ENCODE results near the gene CRHR1.

GRCh38 chr17:45782889-45783592 lies 1.1 kb upstream of the CRHR1 start:
- TF ChIP-seq EZH2 (IDR thresholded peaks at IDR 0.05) (no peak), POLR2AphosphoS5 (IDR thresholded peaks at IDR 0.05; ENCODE audit: borderline replicate concordance, low read depth, low read length) (no peak), FOXP2 (optimal IDR thresholded peaks at IDR 0.05; ENCODE audit: control extremely low read depth, extremely low read length, insufficient read depth) (no peak)
